Activated T-helper 9 cell treated with anti-CD3 and anti-CD28 coated beads, Interleukin-2, amount 50 U/mL, for 16 hours (primary cell): ENCODE data around the gene ZDHHC4.
"Not testable (repeated sequence)": the region's sequence is repeated elsewhere in the genome, so short reads cannot be mapped to it uniquely, and the experiment has no call there.

Source experiments
- DNase-seq: peaks from one replicate; pipeline ENCODE4 v3.0.0-alpha.2; 2020; ENCODE audit warnings: low read depth

Gene ZDHHC4

GRCh38 chr7:6607651-6608051, 30.4 kb downstream of the ZDHHC4 start:
- no peak for DNase-seq

- no peak for DNase-seq
Measured at GRCh38 chr7:6608081-6608480, 30.8 kb downstream of the ZDHHC4 start.

GRCh38 chr7:6608794-6609193, 31.5 kb downstream of the ZDHHC4 start:
- DNase-seq: no peak

GRCh38 chr7:6612819-6613218, 35.6 kb downstream of the ZDHHC4 start:
- DNase-seq: no peak

- no peak for DNase-seq
Measured at GRCh38 chr7:6613706-6614105, 36.5 kb downstream of the ZDHHC4 start.

- no peak for DNase-seq
Measured at GRCh38 chr7:6614953-6615722, 37.9 kb downstream of the ZDHHC4 start, which contains the start of gene ZNF853. Gene ZNF853 (plus strand): TSS chr7:6615610. CDS start chr7:6616175, 565 bp downstream.

- DNase-seq: no peak
Measured at GRCh38 chr7:6615723-6616555, 38.7 kb downstream of the ZDHHC4 start.

GRCh38 chr7:6616854-6617643, 39.8 kb downstream of the ZDHHC4 start:
- DNase-seq: no peak

- DNase-seq: no peak
Measured at GRCh38 chr7:6618621-6619020, 41.4 kb downstream of the ZDHHC4 start.

GRCh38 chr7:6619961-6620360, 42.7 kb downstream of the ZDHHC4 start:
- no peak for DNase-seq

- DNase-seq: no peak
Measured at GRCh38 chr7:6621195-6622133, 44.2 kb downstream of the ZDHHC4 start.

- no peak for DNase-seq
Measured at GRCh38 chr7:6622134-6622710, 45.0 kb downstream of the ZDHHC4 start.

GRCh38 chr7:6623589-6624245, 46.5 kb downstream of the ZDHHC4 start:
- DNase-seq: no peak

- no peak for DNase-seq
Measured at GRCh38 chr7:6624246-6624611, 47.0 kb downstream of the ZDHHC4 start.

GRCh38 chr7:6628045-6628444, 50.8 kb downstream of the ZDHHC4 start:
- DNase-seq: no peak

- DNase-seq: no peak
Measured at GRCh38 chr7:6630007-6630849, 53.0 kb downstream of the ZDHHC4 start.

- DNase-seq: no peak
Measured at GRCh38 chr7:6631605-6632004, 54.4 kb downstream of the ZDHHC4 start.

- DNase-seq: no peak
Measured at GRCh38 chr7:6634021-6634420, 56.8 kb downstream of the ZDHHC4 start.

- DNase-seq: not testable (repeated sequence)
Measured at GRCh38 chr7:6634971-6635370, 57.7 kb downstream of the ZDHHC4 start.
